MCF 10A (cell line): ENCODE results near the gene GALNT14. TPM values are rescaled to one million over a fixed set of nuclear protein-coding genes. Genes with fewer than 3 reads are reported as not detected.

ENCODE experiments used
- BruUV-seq: library from RNA; stranded (reverse); fragments of 400-500 nt; replicated peaks from 2 replicates; lab custom pipeline; 2021; lab: Mats Ljungman, UMichigan
- CTCF ChIA-PET: fragments of 300-600 bp; sonication (Branson Sonifier 250); formaldehyde crosslinking; extraction: SDS; loops from one replicate; lab custom pipeline; 2021; ENCODE audit warnings: antibody characterized with exemption, inconsistent platforms; lab: Yijun Ruan, JAX
- POLR2A ChIA-PET: fragments of 300-600, 350-650 bp; sonication (Branson Sonifier 250); formaldehyde crosslinking; extraction: SDS; loops from one replicate; lab custom pipeline; 2020; ENCODE audit warnings: antibody characterized with exemption, inconsistent platforms; lab: Yijun Ruan, JAX
- DNase-seq: peaks from one replicate; pipeline ENCODE4 v3.0.0-alpha.2; 2018; ENCODE audit not compliant: unreplicated experiment
- H3K27ac Mint-ChIP-seq: one replicate; pipeline ENCODE4 v1.8.0; 2022; ENCODE audit warnings: mild to moderate bottlenecking, low read depth, mixed read lengths; ENCODE audit not compliant: unreplicated experiment
- H3K27me3 Mint-ChIP-seq: one replicate; pipeline ENCODE4 v1.8.0; 2022; ENCODE audit warnings: mixed read lengths; ENCODE audit not compliant: insufficient read depth, unreplicated experiment
- H3K36me3 Mint-ChIP-seq: one replicate; pipeline ENCODE4 v1.8.0; 2022; ENCODE audit warnings: mild to moderate bottlenecking, moderate library complexity, mixed read lengths; ENCODE audit not compliant: insufficient read depth, unreplicated experiment
- H3K4me1 Mint-ChIP-seq: one replicate; pipeline ENCODE4 v1.8.0; 2022; ENCODE audit warnings: mixed read lengths; ENCODE audit not compliant: insufficient read depth, unreplicated experiment
- H3K4me3 Mint-ChIP-seq: one replicate; pipeline ENCODE4 v1.8.0; 2022; ENCODE audit warnings: mild to moderate bottlenecking, moderate library complexity, mixed read lengths; ENCODE audit not compliant: unreplicated experiment
- H3K9me3 Mint-ChIP-seq: one replicate; pipeline ENCODE4 v1.8.0; 2022; ENCODE audit warnings: mixed read lengths; ENCODE audit not compliant: unreplicated experiment
- intact Hi-C: fragments of 100-400 bp; cut with micrococcal nuclease; formaldehyde crosslinking; loops from 2 replicates; pipeline ENCODE4 v1.14.1; 2022
- total RNA-seq: library from RNA; stranded (reverse); gene quantifications from 2 replicates; pipeline ENCODE4 v1.2.3, GENCODE V29; 2022
- TF ChIP-seq, protein P1 (sequence below): fragments of 200-600 bp; IDR thresholded peaks from one replicate; pipeline ENCODE4 v1.8.0; 2022; ENCODE audit warnings: antibody characterized with exemption, mild to moderate bottlenecking; ENCODE audit not compliant: unreplicated experiment

Gene GALNT14
- total RNA-seq, 1 experiment from 2014 or later, result 4.6 TPM

DNA sequence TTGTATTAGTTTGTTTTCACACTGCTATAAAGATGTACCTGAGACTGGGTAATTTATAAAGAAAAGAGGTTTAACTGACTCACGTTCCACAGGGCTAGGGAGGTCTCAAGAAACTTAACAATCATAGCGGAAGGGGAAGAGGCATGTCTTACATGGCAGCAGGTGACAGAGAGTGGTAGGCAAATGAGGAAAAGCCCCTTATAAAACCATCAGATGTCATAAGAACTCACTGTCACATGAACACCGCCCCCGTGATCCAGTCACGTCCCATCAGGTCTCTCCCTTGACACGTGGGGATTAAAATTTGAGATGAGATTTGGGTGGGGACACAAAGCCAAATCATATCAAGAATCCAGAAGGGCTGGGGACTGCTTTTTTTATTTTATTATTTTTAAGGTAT lies 120.0 kb downstream of the GALNT14 start:
- H3K36me3 Mint-ChIP-seq, result no peaks in the 10 kb centered on the region
- BruUV-seq, result no TSS peak

DNA sequence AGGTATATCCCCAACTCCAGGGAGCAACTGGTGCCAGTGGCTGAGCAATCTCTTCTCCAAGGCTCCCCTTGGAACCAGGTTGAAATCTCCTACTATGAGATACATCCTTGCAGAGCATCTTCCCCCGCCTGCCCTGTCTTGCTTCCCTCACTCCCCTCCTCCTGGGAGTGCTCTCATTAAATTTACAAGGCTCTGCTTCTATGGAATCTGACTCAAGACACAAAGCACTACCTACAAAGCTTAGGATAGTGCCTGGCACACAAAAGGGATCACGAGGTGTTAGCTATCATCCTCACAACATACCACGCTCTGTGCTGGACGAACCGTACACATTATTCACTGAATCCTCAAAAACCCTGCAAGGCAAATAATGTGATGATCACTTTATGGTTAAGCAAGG lies 121.6 kb downstream of the GALNT14 start:
- no peak overlapping the region for H3K4me3 Mint-ChIP-seq
- no peaks in the 10 kb centered on the region for H3K4me1 Mint-ChIP-seq
- no peak for DNase-seq
- CTCF ChIA-PET, result interaction anchor here (0.8 kb wide), 1 partner anchor 76 kb away, joined by 3 read pairs; no protein-coding TSS in a partner anchor
- H3K36me3 Mint-ChIP-seq, result no peaks in the 10 kb centered on the region
- TF ChIP-seq, protein P1, sequence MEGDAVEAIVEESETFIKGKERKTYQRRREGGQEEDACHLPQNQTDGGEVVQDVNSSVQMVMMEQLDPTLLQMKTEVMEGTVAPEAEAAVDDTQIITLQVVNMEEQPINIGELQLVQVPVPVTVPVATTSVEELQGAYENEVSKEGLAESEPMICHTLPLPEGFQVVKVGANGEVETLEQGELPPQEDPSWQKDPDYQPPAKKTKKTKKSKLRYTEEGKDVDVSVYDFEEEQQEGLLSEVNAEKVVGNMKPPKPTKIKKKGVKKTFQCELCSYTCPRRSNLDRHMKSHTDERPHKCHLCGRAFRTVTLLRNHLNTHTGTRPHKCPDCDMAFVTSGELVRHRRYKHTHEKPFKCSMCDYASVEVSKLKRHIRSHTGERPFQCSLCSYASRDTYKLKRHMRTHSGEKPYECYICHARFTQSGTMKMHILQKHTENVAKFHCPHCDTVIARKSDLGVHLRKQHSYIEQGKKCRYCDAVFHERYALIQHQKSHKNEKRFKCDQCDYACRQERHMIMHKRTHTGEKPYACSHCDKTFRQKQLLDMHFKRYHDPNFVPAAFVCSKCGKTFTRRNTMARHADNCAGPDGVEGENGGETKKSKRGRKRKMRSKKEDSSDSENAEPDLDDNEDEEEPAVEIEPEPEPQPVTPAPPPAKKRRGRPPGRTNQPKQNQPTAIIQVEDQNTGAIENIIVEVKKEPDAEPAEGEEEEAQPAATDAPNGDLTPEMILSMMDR, result no peak
- H3K27ac Mint-ChIP-seq, result no peak overlapping the region
- intact Hi-C loops, result no loop called here
- H3K27me3 Mint-ChIP-seq, result no peaks in the 10 kb centered on the region
- POLR2A ChIA-PET, result interaction anchor here (0.6 kb wide), 1 partner anchor 793 kb away, joined by 3 read pairs; no protein-coding TSS in a partner anchor
- no peaks in the 10 kb centered on the region for H3K9me3 Mint-ChIP-seq
- no TSS peak for BruUV-seq

More for the DNA sequence above, 120.0 kb downstream of the GALNT14 start:
- intact Hi-C loops, result no loop called here
- TF ChIP-seq, protein P1, result no peak
- Mint-ChIP-seq H3K4me1 (no peaks in the 10 kb centered on the region), H3K9me3 (no peaks in the 10 kb centered on the region), H3K27me3 (no peaks in the 10 kb centered on the region), H3K27ac (no peak overlapping the region), H3K4me3 (no peak overlapping the region)
- CTCF ChIA-PET, result no interaction called here
- POLR2A ChIA-PET, result no interaction called here
- no peak for DNase-seq

DNA sequence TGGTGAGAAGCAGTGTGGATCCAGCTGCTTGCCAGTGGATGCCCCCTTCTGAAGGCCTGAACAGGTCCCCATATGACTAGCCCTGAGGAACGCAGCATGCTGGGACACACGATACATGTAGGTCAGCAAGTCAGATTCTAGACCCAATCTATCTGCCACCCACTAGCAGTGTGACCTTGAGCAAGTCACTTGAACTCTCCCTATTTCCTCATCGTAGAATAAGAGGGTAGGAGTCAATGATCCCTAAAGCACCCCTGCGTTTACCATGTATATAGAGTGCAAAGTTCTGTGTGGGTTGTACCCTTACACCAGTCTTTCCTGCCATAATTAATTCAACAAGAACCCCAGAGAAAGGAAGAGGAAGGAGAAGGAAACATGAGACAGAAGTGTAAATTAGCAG lies 123.7 kb downstream of the GALNT14 start:
- no TSS peak for BruUV-seq
- CTCF ChIA-PET, result no interaction called here

DNA sequence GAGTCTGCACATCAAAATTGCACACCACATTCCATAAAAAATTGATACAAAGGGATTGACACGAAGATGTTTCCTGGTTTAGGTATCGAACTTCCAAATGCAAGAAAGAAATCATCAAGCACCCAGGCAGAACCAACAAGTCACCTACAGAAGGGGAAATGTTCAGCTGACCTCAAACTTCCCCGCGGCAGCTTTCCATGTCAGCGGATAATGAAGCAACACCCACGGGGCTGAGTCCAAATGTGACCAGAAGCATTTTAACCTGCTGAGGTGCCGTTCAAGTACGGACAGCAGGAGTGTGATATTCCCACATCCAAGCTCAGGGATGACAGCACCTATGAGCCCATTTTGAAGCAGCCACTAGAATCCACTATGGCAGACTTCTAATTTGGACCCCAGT lies 124.9 kb downstream of the GALNT14 start:
- Mint-ChIP-seq H3K4me1 (no peaks in the 10 kb centered on the region), H3K36me3 (peaks cover 3% of the 10 kb centered on the region), H3K9me3 (no peaks in the 10 kb centered on the region), H3K27ac (no peak overlapping the region), H3K4me3 (no peak overlapping the region), H3K27me3 (no peaks in the 10 kb centered on the region)
- BruUV-seq, result no TSS peak
- intact Hi-C loops, result no loop called here
- ChIA-PET CTCF (no interaction called here), POLR2A (no interaction called here)
- TF ChIP-seq, protein P1, result no peak
- DNase-seq, result no peak

More for the DNA sequence above, 123.7 kb downstream of the GALNT14 start:
- TF ChIP-seq, protein P1, result no peak
- POLR2A ChIA-PET, result no interaction called here
- intact Hi-C loops, result no loop called here
- no peak overlapping the region for H3K4me3 Mint-ChIP-seq
- no peaks in the 10 kb centered on the region for H3K36me3 Mint-ChIP-seq
- H3K27ac Mint-ChIP-seq, result no peak overlapping the region
- H3K27me3 Mint-ChIP-seq, result no peaks in the 10 kb centered on the region
- no peaks in the 10 kb centered on the region for H3K9me3 Mint-ChIP-seq
- H3K4me1 Mint-ChIP-seq, result no peaks in the 10 kb centered on the region
- no peak for DNase-seq
